OCI-LY3 (cell line): ENCODE results near the gene CYP11A1.

Source experiments
- H2AFZ ChIP-seq: fragments of 200-600, 300-600 bp; shearing (Covaris generic); 2 replicates; pipeline ENCODE4 v1.6.0; 2014; ENCODE audit warnings: antibody characterized with exemption, low read depth, low read length
- H3K27ac ChIP-seq: fragments of 200-600, 300-600 bp; sonication (generic); 2 replicates; pipeline ENCODE4 v1.5.1; 2014; ENCODE audit warnings: mild to moderate bottlenecking, low read length, moderate library complexity, mixed read lengths
- H3K27me3 ChIP-seq: fragments of 200-600, 300-600 bp; sonication (generic); 2 replicates; pipeline ENCODE4 v1.6.1; 2014; ENCODE audit warnings: low read depth, low read length, mixed read lengths
- H3K36me3 ChIP-seq: fragments of 200-600, 300-600 bp; sonication (generic); replicated peaks from 2 replicates; pipeline ENCODE3; 2014; ENCODE audit warnings: low read depth, low read length, mixed read lengths
- H3K4me1 ChIP-seq: fragments of 300-600, 200-600 bp; sonication (generic); 2 replicates; pipeline ENCODE4 v1.6.1; 2014; ENCODE audit warnings: low read length, mixed read lengths
- H3K4me2 ChIP-seq: fragments of 200-600, 300-600 bp; sonication (generic); 2 replicates; pipeline ENCODE4 v1.6.1; 2014; ENCODE audit warnings: low read length, mixed read lengths
- H3K4me3 ChIP-seq: fragments of 300-600, 200-600 bp; sonication (generic); 2 replicates; pipeline ENCODE4 v1.5.1; 2014; ENCODE audit warnings: antibody characterized with exemption, mild to moderate bottlenecking, low read length, moderate library complexity
- H3K79me2 ChIP-seq: fragments of 300-600, 200-600 bp; shearing (Covaris generic); 2 replicates; pipeline ENCODE4 v1.6.1; 2014; ENCODE audit warnings: mild to moderate bottlenecking, low read length, mixed read lengths
- H3K9ac ChIP-seq: fragments of 300-600, 200-600 bp; shearing (Covaris generic); 2 replicates; pipeline ENCODE4 v1.6.0; 2014; ENCODE audit warnings: mild to moderate bottlenecking, low read length, moderate library complexity
- H3K9me3 ChIP-seq: fragments of 200-600, 300-600 bp; shearing (Covaris generic); 2 replicates; pipeline ENCODE4 v1.6.1; 2014; ENCODE audit warnings: low read length, mixed read lengths; ENCODE audit not compliant: insufficient read depth
- H4K20me1 ChIP-seq: fragments of 200-600, 300-600 bp; sonication (generic); 2 replicates; pipeline ENCODE4 v1.6.1; 2016; ENCODE audit warnings: low read length, mixed read lengths; ENCODE audit not compliant: insufficient read depth
- CTCF ChIP-seq: fragments of 200-600, 300-600 bp; sonication (generic); IDR thresholded peaks from 2 replicates; pipeline ENCODE4 v1.5.1; 2014; ENCODE audit warnings: antibody characterized with exemption, low read length, low read depth
- EZH2phosphoT487 ChIP-seq: fragments of 200-600 bp; shearing (Covaris generic); IDR thresholded peaks from 2 replicates; pipeline ENCODE4 v1.6.1; 2018; ENCODE audit warnings: antibody characterized with exemption, mixed run types, low read depth

The CYP11A1 gene

GRCh38 chr15:74337146-74337545 is 30.3 kb downstream of the CYP11A1 start:
- no peak for TF ChIP-seq EZH2phosphoT487
- no peak for TF ChIP-seq CTCF
- Histone ChIP-seq H3K4me1 (no peaks in the 10 kb centered on the region), H3K36me3 (no peaks in the 10 kb centered on the region), H3K27ac (no peak overlapping the region), H3K79me2 (no peaks in the 10 kb centered on the region), H4K20me1 (no peaks in the 10 kb centered on the region), H2AFZ (no peak overlapping the region), H3K4me3 (no peak overlapping the region), H3K4me2 (no peak overlapping the region), H3K9me3 (no peaks in the 10 kb centered on the region), H3K9ac (no peak overlapping the region), H3K27me3 (no peaks in the 10 kb centered on the region)

GRCh38 chr15:74336061-74337005 is 31.1 kb downstream of the CYP11A1 start:
- no peaks in the 10 kb centered on the region for H3K79me2 ChIP-seq
- H3K4me2 ChIP-seq, result no peak overlapping the region
- no peaks in the 10 kb centered on the region for H3K9me3 ChIP-seq
- TF ChIP-seq CTCF, result no peak
- no peak for TF ChIP-seq EZH2phosphoT487
- H3K4me1 ChIP-seq, result no peaks in the 10 kb centered on the region
- H4K20me1 ChIP-seq, result no peaks in the 10 kb centered on the region
- H3K9ac ChIP-seq, result no peak overlapping the region
- H3K27ac ChIP-seq, result no peak overlapping the region
- H3K27me3 ChIP-seq, result no peaks in the 10 kb centered on the region
- H3K36me3 ChIP-seq, result no peaks in the 10 kb centered on the region
- H3K4me3 ChIP-seq, result no peak overlapping the region
- no peak overlapping the region for H2AFZ ChIP-seq

GRCh38 chr15:74335396-74335795 is 32.0 kb downstream of the CYP11A1 start:
- no peaks in the 10 kb centered on the region for H3K9me3 ChIP-seq
- no peaks in the 10 kb centered on the region for H3K27me3 ChIP-seq
- H3K27ac ChIP-seq, result no peak overlapping the region
- H2AFZ ChIP-seq, result no peak overlapping the region
- H3K36me3 ChIP-seq, result no peaks in the 10 kb centered on the region
- no peaks in the 10 kb centered on the region for H3K79me2 ChIP-seq
- TF ChIP-seq CTCF, result no peak
- TF ChIP-seq EZH2phosphoT487, result no peak
- H3K4me1 ChIP-seq, result no peaks in the 10 kb centered on the region
- no peak overlapping the region for H3K4me2 ChIP-seq
- H3K4me3 ChIP-seq, result no peak overlapping the region
- H3K9ac ChIP-seq, result no peak overlapping the region
- H4K20me1 ChIP-seq, result no peaks in the 10 kb centered on the region

GRCh38 chr15:74334127-74334526 is 33.3 kb downstream of the CYP11A1 start:
- no peak for TF ChIP-seq EZH2phosphoT487
- TF ChIP-seq CTCF, result no peak
- Histone ChIP-seq H3K36me3 (no peaks in the 10 kb centered on the region), H3K4me1 (no peaks in the 10 kb centered on the region), H3K4me2 (no peak overlapping the region), H3K79me2 (no peaks in the 10 kb centered on the region), H4K20me1 (no peaks in the 10 kb centered on the region), H3K27me3 (no peaks in the 10 kb centered on the region), H3K9ac (no peak overlapping the region), H3K9me3 (no peaks in the 10 kb centered on the region), H2AFZ (no peak overlapping the region), H3K27ac (no peak overlapping the region), H3K4me3 (no peak overlapping the region)
